Fibroblast of pulmonary artery (primary cell): ENCODE data around the gene SLC26A4.

Source experiments
- DNase-seq: peaks from one replicate; pipeline ENCODE4 v3.0.0-alpha.2; 2010; ENCODE audit warnings: low read depth
- H3K4me3 ChIP-seq: replicated peaks from 2 replicates; pipeline ENCODE4 v1.5.1; 2011; ENCODE audit warnings: low read depth, mild to moderate bottlenecking, control low read depth, low read length, moderate library complexity
- TF ChIP-seq, protein P1 (sequence below): IDR thresholded peaks from 2 replicates; pipeline ENCODE4 v1.5.1; 2011; ENCODE audit warnings: mild to moderate bottlenecking, control low read depth, low read length, inconsistent platforms; ENCODE audit errors: missing control alignments

Gene SLC26A4

DNA sequence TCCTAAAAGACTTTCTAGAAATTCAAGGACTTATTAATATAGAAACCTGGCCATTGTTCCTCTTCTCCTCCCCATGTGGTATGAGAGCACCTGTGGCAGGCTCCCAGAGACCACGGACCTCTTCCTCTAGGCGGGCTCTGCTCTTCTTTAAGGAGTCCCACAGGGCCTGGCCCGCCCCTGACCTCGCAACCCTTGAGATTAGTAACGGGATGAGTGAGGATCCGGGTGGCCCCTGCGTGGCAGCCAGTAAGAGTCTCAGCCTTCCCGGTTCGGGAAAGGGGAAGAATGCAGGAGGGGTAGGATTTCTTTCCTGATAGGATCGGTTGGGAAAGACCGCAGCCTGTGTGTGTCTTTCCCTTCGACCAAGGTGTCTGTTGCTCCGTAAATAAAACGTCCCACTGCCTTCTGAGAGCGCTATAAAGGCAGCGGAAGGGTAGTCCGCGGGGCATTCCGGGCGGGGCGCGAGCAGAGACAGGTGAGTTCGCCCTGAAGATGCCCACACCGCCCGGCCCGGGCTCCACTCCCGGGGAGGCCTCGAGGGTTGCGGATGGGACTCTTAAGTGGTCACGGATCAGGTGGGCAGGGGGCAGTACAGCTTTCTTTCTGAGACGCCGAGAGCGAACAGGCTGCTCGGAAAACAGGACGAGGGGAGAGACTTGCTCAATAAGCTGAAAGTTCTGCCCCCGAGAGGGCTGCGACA lies at the start of gene SLC26A4:
SLC26A4 (plus strand) TSS at position 448 of the 700 bp plus-strand sequence. CDS start 814 bp downstream, outside the sequence.
- no peak for DNase-seq
- peak within 1 kb of the TSS; percentile 53 for H3K4me3 ChIP-seq

DNA sequence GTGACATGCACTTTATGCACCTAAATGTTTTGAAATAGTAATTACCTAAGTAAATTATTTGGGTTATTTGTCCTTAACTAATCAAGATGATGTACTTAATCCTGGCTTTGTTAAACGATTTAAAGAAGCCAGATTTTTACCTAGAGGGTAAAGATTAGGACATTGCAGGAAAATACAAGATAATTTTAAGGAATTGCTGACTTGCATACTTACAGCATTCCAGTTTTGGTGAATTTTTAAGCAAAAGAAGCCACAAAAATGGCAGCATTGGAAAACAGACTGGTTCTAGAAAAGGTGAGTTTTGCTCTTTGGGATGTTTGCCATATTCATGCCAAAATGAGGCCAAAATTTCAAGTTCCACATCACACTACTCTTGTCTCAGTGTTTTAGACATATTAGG lies 47.2 kb upstream of the SLC26A4 start:
- no peak for DNase-seq
- TF ChIP-seq, protein P1, sequence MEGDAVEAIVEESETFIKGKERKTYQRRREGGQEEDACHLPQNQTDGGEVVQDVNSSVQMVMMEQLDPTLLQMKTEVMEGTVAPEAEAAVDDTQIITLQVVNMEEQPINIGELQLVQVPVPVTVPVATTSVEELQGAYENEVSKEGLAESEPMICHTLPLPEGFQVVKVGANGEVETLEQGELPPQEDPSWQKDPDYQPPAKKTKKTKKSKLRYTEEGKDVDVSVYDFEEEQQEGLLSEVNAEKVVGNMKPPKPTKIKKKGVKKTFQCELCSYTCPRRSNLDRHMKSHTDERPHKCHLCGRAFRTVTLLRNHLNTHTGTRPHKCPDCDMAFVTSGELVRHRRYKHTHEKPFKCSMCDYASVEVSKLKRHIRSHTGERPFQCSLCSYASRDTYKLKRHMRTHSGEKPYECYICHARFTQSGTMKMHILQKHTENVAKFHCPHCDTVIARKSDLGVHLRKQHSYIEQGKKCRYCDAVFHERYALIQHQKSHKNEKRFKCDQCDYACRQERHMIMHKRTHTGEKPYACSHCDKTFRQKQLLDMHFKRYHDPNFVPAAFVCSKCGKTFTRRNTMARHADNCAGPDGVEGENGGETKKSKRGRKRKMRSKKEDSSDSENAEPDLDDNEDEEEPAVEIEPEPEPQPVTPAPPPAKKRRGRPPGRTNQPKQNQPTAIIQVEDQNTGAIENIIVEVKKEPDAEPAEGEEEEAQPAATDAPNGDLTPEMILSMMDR, result no peak
- H3K4me3 ChIP-seq, result no peak overlapping the region

More for the DNA sequence above, at the start of gene SLC26A4:
- TF ChIP-seq, protein P1, result no peak

DNA sequence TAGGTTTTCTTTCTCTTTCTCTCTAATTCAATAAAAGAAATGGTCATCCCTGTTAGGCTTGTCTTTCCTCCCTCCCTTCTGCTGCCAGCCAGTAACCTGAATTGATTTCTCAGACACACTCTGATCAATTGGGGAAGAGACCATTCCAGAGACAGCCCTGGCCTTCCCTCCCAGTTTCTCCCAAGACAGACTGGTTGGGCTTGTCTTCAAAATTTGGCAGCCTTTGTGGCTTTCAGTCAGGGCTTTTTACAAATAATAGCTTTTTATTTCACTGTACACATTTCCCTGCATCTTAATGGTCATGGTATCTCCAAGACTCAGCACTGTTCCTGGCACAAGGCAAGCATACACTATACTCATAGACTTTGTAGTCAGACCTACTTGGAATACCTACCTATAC lies 46.7 kb upstream of the SLC26A4 start:
- TF ChIP-seq, protein P1, result no peak
- peak; percentile 20 for DNase-seq
- H3K4me3 ChIP-seq, result no peak overlapping the region

DNA sequence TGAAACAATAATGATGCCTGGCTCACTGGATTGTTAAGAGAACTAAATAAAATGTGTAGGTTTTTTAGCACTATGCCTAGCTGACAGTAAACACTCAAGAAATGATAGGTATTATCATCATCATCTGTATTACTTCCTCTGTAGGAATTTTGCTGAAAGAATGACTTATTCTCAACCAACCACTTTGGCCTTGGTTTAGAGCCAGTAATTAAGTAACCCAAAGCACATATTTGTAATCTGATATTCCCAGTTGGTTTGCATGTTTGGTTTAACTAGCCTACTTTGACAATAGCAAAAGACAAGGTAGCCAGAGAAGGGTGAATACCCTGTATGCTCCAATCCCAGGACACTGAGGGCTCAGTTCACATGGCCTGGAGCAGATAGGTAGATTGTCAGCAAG lies 46.2 kb upstream of the SLC26A4 start:
- TF ChIP-seq, protein P1, result no peak
- peak; percentile 75 for DNase-seq
- H3K4me3 ChIP-seq, result no peak overlapping the region

DNA sequence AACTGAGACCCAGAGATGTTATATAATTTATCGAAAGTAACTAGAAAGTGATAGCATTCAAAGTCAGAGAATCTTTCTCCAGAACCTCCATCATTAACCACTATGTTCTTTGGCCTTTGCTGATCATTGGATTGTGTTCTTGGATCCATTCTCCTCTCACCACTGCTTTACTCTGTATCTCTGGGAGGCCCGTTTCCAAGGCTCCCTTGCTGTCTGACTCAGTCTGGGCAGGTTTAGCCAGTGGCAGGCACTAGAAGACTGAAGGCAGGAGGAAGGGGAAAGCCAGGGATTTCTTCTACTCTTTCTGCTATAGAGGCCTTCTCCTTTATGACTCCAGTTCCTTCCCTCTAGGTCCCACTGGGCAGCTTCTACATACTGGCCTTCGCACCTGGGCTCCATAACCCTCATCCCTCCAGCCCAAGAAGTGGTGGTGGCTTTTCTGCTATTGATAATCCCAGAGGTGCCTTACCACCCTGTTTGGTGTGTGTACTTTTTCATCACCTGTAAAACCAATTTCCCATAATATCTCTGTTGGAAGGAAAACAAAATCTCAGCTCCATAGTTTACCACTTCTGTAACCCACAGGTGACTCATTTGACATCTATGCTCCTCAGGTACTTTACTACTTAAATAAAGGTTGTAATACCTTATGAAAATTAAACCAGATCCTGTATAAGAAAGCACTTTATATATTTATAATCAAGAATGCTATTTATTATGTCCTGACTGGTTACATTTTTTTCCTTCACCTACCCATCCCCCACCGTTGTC lies 44.5 kb upstream of the SLC26A4 start:
- no peak for DNase-seq
- TF ChIP-seq, protein P1, result no peak
- no peak overlapping the region for H3K4me3 ChIP-seq

DNA sequence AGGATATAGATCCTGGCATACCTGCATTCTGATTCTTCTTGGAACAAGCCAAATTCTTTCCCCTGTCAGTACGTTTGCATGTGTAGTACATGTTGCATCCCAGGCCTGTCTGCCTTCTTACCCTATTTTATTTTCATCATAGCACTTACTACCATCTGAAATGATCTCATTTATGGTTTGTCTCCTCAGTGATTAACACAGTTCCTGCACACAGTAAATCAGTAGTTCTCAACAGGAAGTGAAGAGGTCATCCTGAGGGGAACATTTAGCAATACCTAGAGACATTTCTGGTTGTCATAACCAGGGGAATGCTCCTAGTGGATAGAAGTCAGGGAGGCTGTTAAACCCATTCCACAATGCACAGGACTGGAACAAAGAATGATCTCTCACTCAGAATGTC lies 38.2 kb upstream of the SLC26A4 start:
- TF ChIP-seq, protein P1, result no peak
- DNase-seq, result peak; percentile 88
- H3K4me3 ChIP-seq, result no peak overlapping the region
